Right atrium auricular region (tissue), 2 donors: ENCODE results near the gene NUDT8. TPM values are rescaled to one million over a fixed set of nuclear protein-coding genes. Genes with fewer than 3 reads are reported as not detected.
"Not testable (repeated sequence)": the region's sequence is repeated elsewhere in the genome, so short reads cannot be mapped to it uniquely, and the experiment has no call there.

ENCODE experiments used
- DNase-seq: peaks from one replicate; pipeline ENCODE4 v3.0.0-alpha.2; 2019; ENCODE audit warnings: low spot score
- H3K27ac ChIP-seq, 2 donors: fragments of 200-600 bp; sonication (generic); 1 replicate in 1 of 2; 2 replicates in 1 of 2; pipeline ENCODE4 v1.5.1; 2016 to 2019
- H3K27me3 ChIP-seq, 2 donors: fragments of 200-600 bp; sonication (generic); one replicate each; pipeline versions ENCODE4 v1.5.1 to v1.6.0; 2017 to 2019
- H3K36me3 ChIP-seq: fragments of 200-600 bp; sonication (generic); one replicate; pipeline ENCODE4 v1.5.1; 2016
- H3K4me1 ChIP-seq, 2 donors: fragments of 200-600 bp; sonication (generic); one replicate each; pipeline versions ENCODE4 v1.5.1 to v1.6.0; 2017 to 2019
- H3K4me3 ChIP-seq, 2 donors: fragments of 200-600 bp; sonication (generic); 1 replicate in 1 of 2; 2 replicates in 1 of 2; pipeline ENCODE4 v1.5.1; 2017 to 2019; ENCODE audit warnings: mild to moderate bottlenecking in 1 of 2, moderate library complexity in 1 of 2
- H3K9me3 ChIP-seq, 2 donors: fragments of 200-600 bp; sonication (generic); one replicate each; pipeline ENCODE4 v1.5.1; 2019
- total RNA-seq, 2 donors: library from RNA; depleted of rRNA; stranded (reverse); fragments of >200 nt; gene quantifications; one replicate each; pipeline ENCODE4 v1.1.0, GENCODE V29; 2016
- TF ChIP-seq, protein P1 (sequence below), 2 donors: fragments of 200-600 bp; sonication (generic); IDR thresholded peaks; one replicate each; pipeline ENCODE4 v1.5.1; 2019; ENCODE audit warnings: antibody characterized with exemption in 2 of 2

The NUDT8 gene
- total RNA-seq, 2 donors from 2014 or later, result 29.8 to 78.6 TPM

DNA sequence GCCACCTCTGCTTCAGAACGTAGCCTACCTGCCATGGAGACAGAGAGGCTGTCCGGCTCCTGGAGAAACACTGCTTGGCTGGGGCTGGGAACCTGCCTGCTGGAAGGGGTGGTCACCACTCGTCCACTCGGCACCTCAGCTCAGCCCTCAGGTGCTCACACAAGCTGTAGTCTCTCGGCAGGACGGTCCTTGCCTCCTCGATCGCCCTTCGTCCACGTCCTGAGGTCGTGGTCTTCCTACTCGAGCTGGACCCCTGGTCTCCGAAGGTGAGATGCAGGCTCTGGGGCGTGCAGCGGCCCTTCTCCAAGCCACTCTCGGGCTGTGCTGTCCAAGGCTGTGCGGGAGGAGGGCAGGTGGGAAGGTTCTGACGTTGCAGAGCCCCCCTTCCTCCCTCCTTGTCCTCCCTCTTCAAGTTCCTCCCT, 9.7 kb upstream of the NUDT8 start, which contains the start of gene TBX10:
Gene TBX10, minus strand, starts transcription at position 326 of the 422 bp plus-strand sequence. Its CDS starts 291 bp downstream, at position 35.
- H3K4me3 ChIP-seq, result no peak within 1 kb of the TSS
- no peak within 1 kb of the TSS for H3K27ac ChIP-seq
- TF ChIP-seq, protein P1, sequence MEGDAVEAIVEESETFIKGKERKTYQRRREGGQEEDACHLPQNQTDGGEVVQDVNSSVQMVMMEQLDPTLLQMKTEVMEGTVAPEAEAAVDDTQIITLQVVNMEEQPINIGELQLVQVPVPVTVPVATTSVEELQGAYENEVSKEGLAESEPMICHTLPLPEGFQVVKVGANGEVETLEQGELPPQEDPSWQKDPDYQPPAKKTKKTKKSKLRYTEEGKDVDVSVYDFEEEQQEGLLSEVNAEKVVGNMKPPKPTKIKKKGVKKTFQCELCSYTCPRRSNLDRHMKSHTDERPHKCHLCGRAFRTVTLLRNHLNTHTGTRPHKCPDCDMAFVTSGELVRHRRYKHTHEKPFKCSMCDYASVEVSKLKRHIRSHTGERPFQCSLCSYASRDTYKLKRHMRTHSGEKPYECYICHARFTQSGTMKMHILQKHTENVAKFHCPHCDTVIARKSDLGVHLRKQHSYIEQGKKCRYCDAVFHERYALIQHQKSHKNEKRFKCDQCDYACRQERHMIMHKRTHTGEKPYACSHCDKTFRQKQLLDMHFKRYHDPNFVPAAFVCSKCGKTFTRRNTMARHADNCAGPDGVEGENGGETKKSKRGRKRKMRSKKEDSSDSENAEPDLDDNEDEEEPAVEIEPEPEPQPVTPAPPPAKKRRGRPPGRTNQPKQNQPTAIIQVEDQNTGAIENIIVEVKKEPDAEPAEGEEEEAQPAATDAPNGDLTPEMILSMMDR (IDR thresholded peaks at IDR 0.05), result no peak
- no peaks in the 10 kb centered on the region for H3K4me1 ChIP-seq
- no peak for DNase-seq
- no peaks in the 10 kb centered on the region for H3K36me3 ChIP-seq
- H3K27me3 ChIP-seq, result no peaks in the 10 kb centered on the region
- no peaks in the 10 kb centered on the region for H3K9me3 ChIP-seq

DNA sequence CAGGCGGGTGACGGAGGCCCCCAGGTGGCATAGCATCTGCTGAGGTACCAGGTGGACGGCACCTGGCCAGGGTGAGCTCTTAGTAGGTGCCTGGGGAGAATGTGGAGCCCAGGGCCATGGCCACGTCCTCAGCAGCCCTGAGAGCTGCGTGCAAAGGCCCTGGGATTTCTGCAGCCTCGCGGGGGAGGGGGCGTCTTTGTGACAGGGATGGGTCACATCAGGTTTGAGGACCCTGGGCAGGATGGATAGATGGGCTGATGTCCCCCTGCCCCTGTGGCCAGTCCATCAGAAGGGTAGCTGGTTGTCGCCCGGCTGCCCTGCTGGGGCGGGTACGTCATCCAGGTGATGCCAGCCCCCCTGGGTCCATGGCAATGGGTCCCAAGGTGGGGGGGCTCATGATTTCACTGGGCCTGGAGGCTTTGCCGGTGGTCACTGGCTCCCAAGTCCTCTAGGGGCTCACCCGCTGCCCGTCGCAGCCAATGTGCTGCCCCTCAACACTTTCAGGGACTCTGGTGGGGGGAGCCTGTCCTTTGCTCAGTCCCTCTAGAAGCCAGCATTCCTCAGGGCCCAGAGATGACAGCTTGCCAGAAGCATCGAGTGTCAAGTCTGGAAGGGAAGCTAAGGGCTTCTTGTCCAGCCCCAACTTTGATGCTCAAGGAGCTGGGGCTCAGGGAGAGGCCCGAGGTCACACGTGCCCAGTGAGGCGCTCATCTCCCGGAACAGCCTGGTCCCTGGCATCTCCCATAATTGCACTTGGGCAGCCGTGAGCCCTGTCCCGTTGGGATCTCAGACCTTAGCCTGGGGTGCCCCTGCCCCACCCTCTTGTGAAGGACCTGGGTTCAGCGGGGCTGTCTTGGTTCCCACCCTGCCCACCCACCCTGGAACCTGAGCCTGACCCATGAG, 9.0 kb upstream of the NUDT8 start:
- no peaks in the 10 kb centered on the region for H3K4me1 ChIP-seq
- no peaks in the 10 kb centered on the region for H3K9me3 ChIP-seq
- H3K27ac ChIP-seq, result no peak overlapping the region
- TF ChIP-seq, protein P1 (IDR thresholded peaks at IDR 0.05), result no peak
- no peak overlapping the region for H3K4me3 ChIP-seq
- H3K36me3 ChIP-seq, result no peaks in the 10 kb centered on the region
- no peaks in the 10 kb centered on the region for H3K27me3 ChIP-seq
- DNase-seq, result no peak

DNA sequence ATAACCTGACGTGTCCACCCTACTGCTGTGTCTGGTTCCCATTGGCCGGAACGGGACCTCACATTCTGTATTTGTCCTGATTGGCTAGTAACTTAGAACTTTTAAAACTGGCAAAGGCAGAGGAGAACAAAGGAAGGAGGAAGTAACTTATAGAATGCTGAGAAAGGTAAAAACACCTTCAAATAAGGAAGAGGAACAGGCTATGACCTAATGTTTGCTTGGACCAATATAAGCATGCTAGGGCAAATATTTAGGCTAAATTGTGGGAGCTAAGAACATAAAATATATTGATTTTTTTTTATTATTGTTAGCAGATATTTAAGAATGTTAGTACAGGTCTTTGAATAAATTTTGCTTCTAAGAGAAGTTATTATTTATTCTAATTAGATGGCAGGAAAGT, 7.7 kb upstream of the NUDT8 start:
- H3K27me3 ChIP-seq, H3K4me3 ChIP-seq, H3K9me3 ChIP-seq: not testable (repeated sequence)

DNA sequence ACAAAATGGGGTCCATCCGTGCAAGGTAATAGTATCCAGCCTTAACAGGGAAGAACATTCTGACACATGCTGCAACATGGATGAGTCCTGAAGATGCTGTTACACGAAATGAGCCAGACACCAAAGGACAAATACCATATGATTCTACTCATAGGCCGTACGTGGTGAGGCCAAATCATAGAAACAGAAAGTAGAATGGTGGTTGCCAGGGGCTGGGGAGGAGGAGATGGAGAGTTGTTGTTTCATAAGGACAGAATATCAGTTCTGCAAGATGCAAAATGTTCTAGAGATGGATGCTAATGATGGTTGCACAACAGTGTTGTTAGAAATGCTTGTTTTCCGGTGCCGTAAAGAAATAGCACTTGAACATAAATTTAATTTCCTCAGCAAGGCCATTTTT, 7.2 kb upstream of the NUDT8 start:
- Histone ChIP-seq H3K4me1 (no peaks in the 10 kb centered on the region), H3K27me3 (no peaks in the 10 kb centered on the region), H3K9me3 (no peaks in the 10 kb centered on the region), H3K4me3 (no peak overlapping the region), H3K36me3 (no peaks in the 10 kb centered on the region), H3K27ac (no peak overlapping the region)
- TF ChIP-seq, protein P1 (IDR thresholded peaks at IDR 0.05), result no peak
- no peak for DNase-seq

More for the DNA sequence above, 7.7 kb upstream of the NUDT8 start:
- not testable (repeated sequence) for DNase-seq, H3K4me1 ChIP-seq, H3K27ac ChIP-seq, H3K36me3 ChIP-seq

DNA sequence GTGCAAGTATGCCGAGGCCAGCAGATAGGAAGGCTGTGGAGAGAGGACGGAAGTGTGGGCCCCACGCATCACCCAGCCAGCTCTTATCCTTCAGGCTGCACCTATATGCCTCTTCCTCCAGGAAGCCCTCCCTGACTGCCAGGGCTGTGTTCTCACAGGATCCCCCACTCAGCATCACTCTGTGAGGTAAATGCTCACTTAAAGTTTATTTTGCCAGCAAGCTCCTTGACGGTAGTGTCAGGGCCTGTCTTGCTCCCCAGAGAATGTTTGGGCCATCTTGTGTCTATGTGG, 5.4 kb upstream of the NUDT8 start:
- Histone ChIP-seq H3K27ac (no peak overlapping the region), H3K27me3 (no peaks in the 10 kb centered on the region), H3K9me3 (no peaks in the 10 kb centered on the region), H3K36me3 (no peaks in the 10 kb centered on the region), H3K4me1 (peaks cover 0 to 10% of the 10 kb centered on the region in 2 donors), H3K4me3 (no peak overlapping the region)
- no peak for DNase-seq
- TF ChIP-seq, protein P1 (IDR thresholded peaks at IDR 0.05), result no peak

DNA sequence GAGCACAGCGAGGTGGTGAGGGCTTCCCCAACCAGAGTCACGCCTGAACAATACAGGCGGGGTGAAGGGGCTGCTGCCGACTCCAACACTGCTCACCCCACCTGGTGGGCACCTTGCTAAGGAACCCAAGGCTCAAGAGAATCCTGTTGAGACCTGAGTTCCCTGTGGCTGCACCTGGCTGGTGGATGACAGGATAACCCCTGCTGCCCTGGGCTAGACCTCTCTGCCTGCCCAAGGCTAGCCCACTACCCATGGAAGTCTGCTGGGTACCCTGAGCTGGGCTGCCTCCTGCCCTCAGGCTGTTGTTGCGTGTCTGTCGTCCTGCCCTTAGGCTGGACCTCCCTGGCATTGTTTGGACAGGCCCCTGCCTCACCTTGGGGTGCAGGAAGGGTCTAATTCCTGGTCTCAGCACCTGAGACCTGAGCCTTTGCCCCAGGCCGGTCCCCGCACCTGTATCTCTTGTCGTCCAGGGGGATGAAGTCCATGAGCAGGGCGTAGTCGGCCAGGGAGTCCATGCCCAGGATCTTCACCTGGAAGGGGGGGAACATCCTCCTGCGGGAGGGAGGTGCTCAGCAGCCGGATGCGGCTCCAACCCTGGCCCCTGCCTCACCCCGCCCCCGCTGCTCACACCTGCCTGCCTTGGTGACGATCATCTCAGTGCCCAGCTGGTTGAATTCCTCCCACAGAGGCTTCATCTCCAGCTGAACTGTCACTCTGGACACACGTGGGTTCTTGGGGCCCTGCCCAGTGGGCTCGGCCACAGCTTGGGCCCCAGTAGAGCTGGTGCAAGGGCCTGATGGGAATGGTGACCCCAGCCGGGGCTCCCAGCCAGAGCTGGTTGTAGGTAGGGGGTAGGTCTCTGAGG, 4.9 kb upstream of the NUDT8 start:
- Histone ChIP-seq H3K27ac (no peak overlapping the region), H3K27me3 (no peaks in the 10 kb centered on the region), H3K36me3 (no peaks in the 10 kb centered on the region), H3K4me1 (peaks cover 0 to 10% of the 10 kb centered on the region in 2 donors), H3K9me3 (no peaks in the 10 kb centered on the region), H3K4me3 (no peak overlapping the region)
- DNase-seq, result no peak
- TF ChIP-seq, protein P1 (IDR thresholded peaks at IDR 0.05), result no peak
